Stimulated activated naive CD4-positive, alpha-beta T cell treated with Interleukin-2 at 50 U/mL for 16 hours (primary cell): ENCODE results near the gene MRTFA.

Source experiments
- DNase-seq: peaks from one replicate; lab custom pipeline; 2025; lab: John Stamatoyannopoulos, UW

The MRTFA gene

DNA sequence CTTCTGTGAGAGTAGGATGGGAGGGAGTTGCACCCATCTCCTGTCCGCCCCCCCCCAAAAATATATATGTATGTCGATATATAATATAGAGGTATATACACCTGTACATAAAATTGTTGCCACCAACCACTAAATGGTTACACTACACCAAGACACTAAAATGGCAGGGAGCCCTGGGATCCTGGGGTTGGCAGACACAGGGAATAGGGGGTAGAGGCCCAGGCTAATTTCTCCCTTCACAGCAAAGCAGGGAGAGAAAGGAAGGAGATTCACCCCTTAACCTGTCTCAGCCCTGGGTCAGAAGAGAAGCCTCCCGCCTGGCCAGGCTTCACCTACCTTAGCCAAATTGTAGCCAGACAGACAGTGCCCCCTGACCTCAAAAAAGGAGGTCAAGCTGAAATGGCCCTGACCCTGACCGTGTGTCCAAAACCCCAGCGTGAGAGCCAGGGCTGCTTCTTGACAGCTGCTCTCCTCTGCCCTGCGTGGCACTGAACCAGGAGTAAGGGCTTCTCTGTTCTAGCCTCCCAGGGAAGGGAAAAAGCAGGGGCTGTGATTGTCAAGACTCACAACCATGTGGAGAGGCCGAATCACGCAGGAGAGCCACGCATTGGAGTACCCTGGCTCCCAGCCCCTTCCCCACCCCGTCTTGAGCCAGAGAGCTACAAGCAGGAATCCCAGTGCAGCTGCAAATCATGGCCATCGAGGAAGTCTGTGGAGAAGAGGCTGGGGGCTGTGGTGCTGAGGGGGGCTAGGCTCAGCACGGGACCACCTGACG is 225.6 kb downstream of the MRTFA start:
- no peak for DNase-seq

DNA sequence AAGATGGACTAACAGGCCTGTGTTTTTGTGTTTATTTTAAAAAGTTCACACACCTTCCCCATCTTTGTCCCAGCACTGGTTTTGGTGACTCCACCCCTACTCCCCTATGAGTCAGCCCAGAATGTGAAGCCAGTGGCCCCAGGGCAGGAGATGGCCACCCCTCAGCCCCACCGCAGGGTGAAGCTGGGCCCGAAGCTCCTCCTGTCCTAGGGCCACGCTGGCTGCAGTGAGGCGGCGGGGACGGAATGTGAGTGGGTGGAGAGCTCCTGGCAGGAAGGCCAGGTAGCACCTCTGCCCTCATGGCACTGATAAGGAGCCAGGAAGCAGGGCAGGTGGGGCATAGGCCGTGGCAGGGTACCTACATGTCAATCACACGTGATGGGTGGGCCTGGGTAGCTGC is 226.2 kb downstream of the MRTFA start:
- no peak for DNase-seq

DNA sequence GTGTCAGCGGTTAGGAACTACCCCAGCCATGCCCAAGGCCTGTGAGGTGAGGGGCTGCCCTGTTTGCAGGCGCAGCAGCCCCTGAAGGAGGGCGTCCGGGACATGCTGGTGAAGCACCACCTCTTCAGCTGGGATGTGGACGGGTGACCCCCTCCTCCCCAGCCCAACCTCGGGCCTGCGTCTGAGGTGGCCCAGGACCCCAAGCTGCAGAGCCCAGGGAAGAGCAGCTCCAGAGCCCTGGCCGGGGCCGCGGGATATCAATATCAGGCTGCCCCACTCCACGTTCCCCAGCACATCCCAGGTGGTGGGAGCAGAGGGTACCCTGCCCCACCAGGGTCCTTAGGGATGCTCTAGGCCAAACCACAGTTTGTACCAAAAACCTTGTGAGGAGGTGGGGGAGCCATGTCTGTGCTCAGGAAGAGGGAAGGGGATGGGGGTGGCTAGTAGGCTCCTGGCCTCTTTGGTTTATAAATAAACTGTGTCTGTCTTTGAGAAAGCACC is 226.9 kb downstream of the MRTFA start:
- no peak for DNase-seq

DNA sequence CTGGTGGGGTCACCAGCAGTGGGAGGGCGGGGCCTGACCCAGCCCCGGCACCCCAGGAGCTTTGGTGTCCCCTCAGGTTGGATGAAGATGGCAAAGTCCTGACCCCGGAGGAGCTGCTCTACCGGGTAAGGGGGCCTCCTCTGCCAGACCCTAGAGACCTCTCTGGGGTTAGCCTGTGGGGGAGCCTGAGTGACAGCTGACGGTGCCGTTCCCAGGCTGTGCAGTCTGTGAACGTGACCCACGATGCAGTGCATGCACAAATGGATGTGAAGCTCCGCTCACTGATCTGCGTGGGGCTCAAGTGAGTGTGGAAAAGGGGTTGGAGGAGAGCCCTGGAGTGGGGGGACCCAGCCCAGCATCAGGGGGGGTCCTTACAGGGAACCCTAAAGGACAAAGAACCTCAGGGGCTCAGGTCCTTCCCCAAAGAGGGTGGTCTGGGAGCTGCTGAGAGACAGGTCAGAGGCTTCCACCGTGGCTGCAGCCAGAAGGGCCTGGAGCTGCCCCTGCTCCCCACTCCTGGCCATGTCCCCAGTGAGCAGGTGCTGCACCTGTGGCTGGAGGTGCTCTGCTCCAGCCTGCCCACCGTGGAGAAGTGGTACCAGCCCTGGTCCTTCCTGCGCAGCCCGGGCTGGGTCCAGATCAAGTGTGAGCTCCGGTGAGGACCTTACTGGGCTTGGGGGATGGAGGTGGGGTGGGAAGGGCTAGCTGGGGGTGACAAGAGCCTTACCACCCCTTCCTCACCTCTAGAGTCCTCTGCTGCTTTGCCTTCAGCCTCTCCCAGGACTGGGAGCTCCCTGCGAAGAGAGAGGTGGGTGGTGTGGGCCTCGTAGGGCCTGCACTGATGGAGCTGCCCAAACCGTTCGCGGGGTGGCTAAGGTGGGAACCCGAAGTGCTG is 227.6 kb downstream of the MRTFA start:
- DNase-seq = no peak

DNA sequence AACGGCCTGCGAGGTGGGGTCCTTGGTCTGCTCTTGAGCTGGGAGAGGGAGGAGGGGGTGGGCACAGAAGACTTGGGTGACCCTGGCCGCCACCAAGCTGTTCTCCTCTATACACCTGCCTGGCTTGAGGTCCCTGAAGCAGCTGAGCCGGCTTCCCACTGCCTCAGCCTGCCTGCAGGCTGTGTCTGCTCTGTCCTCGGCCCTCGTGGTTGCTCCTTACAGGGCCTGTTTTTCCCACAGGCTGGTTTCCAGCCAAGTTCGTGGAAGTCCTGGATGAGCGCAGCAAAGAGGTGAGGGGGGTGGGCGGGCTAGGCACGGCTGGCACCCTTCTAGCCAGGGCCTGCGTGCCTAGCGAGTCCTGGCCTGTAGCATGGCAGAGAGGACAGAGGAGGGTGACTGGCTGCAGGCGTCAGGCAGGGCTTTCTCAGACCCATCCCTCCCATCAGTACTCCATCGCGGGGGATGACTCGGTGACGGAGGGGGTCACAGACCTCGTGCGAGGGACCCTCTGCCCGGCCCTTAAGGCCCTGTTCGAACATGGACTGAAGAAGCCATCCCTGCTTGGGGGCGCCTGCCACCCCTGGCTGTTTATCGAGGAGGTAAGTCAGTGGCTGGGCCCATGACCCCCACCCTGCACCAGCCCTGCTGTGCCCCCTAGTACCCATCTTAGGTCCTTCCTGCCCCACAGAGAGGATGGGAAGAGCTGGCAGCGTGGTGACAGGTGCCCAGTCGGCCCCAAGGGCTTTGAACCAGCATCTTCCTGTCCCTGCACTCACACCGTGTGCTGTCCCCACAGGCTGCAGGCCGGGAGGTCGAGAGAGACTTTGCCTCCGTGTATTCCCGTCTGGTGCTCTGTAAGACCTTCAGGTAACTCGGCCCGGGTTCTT is 228.4 kb downstream of the MRTFA start:
- DNase-seq = no peak

DNA sequence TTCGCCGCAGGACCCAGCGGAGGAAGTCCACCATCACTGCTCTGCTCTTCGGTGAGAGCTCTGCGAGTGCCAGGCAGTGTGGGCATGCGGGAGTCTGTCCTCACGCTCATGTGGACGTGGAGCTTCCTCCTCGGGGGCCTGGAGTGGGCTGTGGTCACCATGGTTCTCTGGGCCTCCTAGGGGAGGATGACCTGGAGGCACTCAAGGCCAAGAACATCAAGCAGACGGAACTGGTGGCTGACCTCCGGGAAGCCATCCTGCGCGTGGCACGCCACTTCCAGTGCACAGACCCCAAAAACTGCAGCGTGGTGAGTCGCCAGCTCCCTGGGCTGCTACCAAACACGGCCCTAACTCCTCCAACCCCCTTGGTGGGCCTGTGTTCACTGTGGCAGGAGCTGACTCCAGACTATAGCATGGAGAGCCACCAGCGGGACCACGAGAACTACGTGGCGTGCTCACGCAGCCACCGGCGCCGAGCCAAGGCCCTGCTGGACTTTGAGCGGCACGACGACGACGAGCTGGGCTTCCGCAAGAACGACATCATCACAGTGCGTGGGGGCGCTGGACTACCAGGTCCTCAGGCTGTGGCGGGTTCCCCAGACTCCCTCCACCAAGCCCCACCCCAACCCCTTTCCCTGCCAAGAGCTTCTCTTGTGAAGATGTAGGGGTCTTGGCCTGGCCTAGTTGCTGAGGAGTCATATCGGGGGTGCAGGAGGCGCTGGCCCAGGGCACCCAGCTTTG is 229.3 kb downstream of the MRTFA start:
- DNase-seq = no peak

DNA sequence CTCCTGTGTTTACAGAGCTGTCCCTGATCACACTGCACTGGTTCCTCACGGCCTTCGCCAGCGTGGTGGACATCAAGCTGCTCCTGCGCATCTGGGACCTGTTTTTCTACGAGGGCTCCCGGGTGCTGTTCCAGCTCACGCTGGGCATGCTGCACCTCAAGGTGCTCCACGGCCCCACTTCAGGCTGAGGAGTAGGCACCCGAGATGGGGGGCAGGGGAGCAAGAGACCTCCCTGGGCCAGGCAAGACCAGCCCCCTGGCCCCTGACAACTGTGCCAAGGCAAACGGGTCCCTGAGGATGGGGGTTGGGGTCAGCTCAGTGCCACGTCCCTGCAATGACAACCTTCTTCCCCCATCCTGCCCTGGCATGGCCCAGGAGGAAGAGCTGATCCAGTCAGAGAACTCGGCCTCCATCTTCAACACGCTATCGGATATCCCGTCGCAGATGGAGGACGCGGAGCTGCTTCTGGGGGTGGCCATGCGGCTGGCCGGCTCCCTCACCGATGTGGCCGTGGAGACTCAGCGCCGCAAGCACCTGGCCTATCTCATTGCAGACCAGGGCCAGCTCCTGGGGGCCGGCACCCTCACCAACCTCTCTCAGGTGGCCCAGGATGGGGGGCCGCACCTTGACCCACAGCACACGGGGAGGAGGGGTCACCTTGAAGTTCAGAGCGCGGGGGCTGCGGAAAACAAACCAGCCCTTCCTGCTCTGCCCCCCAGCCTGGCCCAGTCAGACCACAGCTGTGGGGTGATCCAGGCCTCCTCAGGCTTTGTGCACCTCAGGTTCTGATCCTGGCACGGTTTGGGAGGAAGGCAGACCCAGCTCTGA is 230.2 kb downstream of the MRTFA start:
- no peak for DNase-seq

DNA sequence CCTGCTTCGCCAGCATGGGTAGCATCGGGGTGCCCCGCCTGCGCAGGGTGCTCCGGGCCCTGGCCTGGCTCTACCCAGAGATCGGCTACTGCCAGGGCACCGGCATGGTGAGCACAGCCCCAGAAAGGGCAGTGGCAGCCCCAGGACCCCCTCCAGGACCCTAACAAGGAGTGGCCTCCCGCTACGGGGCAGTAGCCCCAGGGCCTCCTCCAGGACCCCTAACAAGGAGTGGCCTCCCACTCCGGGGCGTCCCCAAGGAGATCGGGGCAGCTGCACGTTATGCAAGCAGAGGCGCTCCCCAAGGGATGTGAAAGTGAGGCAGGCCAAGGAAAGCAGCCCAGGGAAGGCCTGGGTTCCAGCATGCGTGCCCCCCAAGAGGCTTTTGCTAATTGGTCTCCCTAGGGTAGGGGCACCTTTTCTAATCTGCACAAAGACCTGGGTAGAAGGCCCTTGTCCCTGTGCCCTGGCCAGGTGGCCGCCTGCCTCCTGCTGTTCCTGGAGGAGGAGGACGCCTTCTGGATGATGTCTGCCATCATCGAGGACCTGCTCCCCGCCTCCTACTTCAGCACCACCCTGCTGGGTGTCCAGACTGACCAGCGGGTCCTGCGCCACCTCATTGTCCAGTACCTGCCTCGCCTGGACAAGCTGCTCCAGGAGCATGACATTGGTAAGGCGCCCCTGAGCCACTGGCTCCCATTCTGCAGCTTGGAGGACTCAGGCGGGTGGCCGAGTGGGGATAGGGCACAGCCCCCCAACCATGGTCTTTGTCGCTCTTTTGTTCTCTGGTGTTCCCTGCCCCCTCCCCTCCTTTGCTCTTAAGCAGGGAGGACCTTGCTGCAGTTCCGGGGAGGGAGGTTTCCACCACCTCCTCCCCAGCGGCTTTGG is 231.1 kb downstream of the MRTFA start:
- DNase-seq = no peak

DNA sequence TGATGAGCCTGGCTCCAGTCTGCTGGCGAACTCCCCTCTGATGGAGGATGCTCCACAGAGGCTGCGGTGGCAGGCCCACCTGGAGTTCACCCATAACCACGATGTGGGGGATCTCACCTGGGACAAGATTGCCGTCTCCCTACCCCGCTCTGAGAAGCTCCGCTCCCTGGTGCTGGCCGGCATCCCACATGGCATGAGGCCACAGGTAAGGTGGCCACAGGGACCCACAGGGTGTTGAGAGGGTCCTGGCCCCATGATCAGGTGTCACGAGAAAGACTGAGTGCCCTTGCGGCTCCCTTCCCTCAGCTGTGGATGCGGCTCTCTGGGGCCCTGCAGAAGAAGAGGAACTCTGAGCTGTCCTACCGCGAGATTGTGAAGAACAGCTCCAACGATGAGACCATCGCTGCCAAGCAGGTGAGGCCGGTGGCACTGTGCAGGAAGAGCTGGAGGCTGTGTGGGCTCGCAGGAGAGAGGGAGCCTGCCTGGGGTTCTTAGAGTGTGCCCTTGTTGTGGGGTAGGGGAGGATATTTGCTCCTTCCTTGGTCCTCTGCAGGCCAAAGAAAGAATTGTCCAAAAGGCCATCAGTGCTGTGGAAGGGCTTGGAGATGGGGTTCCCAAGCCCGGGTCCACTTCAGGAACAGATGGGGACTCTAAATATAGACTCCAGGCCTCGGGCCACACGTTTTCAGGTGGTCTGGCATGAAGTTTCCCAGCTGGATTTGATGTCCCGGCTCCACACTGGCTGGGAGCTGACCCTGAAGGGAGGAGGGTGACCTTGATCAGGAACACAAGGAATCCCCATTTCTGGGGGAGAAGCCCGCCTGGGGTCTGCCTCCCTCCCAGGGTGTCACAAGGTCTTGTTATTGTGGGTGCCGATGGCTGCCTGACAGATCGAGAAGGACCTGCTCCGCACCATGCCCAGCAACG is 232.0 kb downstream of the MRTFA start:
- DNase-seq = no peak

DNA sequence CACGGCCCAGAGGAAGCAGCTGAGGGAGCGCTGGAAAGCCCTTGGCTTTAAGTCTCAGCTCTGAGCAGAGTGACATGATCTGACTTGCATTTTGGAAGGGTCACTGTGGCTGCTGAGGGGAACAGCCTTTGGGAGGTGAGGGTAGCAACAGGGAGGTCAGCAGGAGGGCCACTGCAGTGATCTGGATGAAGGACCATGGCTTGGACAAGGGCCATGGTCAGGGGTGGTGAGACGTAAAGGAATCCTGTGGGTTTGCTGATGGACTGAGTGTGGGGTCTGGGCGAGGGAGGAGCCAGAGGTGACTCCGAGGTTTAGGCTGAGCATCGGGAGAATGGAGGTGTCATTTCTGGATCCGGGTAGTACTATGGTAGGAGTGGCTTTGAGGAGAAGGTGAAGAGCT is 232.9 kb downstream of the MRTFA start:
- no peak for DNase-seq

DNA sequence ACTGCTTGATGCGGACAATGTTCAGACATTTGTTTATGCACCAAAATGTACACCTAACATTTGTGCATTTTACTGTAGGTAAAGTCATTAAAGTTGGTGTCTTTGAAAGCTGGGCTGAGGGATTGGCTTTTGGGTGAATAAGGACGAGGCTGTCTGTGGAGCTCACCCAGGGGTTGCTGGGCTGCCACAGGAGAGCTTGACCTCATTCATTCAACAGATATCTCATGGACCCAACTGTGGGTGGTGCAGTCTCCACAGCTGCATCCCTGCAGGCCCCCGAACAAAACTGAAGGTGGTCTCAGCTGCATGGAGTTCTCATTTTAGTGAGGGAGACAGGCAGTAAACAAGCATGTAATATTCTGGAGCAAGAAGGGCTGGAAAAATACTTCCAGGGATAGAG is 233.4 kb downstream of the MRTFA start:
- no peak for DNase-seq

DNA sequence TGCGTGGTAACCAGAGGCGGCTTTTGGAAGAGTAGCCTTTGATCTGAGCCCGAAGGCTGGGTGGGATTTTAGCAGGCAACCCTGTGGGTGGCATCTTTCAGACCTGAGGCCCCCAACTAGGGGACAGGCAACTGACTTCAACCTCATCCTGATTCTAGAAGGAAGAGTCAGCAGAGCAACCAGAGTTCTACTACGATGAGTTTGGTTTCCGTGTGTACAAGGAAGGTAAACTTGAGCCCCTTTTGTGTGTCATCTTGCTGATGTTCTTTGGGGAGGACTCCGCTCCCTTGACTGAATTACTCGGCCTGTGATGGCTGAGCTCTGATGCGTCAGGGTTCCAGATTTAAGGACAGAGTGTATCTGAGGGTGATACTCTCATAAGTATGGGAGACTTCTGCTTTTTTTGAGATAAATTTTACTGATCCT is 234.5 kb downstream of the MRTFA start:
- no peak for DNase-seq

DNA sequence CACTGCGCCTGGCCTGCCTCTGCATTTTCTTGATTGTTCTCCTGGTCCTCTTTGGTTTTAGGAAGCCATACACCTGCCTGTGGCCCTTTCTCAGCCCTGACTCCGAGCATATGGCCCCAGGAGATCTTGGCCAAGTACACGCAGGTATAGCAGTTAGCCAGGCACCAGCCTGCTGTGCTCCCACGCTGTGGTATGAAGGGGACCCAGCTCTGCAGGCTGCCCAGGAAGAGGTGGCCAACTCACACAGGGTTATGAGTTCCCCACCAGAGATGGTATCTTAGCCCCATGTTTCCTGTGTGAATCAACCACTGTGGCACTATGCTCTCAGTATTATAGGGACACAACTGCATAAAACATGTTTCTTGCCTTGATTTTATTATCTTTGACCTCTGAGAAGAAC is 235.0 kb downstream of the MRTFA start:
- DNase-seq = peak; percentile 30

DNA sequence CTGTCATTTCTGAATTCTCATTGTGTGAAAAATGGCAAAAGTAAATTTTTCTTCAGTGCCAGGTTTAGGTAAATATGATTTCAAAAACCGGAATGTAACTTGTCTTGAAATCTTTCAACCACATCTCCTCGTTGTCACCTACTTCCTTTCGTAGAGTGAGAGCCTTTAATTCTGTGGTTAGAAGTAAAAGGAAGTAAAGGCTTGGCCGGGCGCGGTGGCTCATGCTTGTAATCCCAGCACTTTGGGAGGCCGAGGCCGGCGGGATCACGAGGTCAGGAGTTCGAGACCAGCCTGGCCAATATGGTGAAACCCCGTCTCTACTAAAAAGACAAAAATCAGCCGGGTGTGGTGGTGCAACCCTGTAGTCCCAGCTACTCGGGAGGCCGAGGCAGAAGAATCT is 236.4 kb downstream of the MRTFA start:
- no peak for DNase-seq

DNA sequence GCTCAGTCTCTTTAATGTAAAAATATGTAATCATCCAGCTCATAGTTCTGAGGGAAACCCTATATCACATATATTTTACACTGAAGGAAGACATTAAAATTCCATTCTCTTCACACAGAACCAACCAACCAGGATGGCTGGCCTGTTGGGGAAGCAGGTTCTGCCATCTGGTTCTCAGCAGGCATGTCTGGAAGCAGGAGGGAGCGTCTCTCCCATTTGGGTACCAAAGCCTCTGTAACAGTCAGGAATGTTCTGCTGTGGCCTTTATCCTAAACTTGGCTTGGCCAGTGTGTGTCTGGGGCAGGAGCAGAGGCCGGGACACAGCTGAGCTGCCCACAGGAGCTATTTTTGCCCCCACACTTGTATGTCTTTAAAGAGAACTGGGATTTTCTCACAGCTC is 236.9 kb downstream of the MRTFA start:
- DNase-seq = no peak

DNA sequence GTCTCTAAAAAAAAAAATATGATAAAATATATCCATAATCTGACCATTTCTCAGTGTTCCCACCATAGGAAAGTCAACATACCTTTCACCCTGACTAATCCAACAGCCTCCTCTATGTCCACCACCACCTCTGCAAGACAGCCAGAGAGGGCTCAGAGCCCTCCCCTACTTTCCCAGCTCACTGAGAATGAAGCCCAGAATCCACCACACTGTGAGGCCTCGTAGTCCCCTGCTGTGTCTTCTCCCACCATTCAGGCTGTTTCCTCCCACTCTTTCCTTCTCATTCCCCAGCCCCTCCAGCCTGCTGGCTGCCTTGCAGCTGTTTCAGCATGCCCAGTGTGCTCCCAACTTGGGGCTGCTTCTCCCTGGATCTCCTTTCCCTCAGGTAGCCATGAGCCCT is 239.1 kb downstream of the MRTFA start:
- DNase-seq = no peak

DNA sequence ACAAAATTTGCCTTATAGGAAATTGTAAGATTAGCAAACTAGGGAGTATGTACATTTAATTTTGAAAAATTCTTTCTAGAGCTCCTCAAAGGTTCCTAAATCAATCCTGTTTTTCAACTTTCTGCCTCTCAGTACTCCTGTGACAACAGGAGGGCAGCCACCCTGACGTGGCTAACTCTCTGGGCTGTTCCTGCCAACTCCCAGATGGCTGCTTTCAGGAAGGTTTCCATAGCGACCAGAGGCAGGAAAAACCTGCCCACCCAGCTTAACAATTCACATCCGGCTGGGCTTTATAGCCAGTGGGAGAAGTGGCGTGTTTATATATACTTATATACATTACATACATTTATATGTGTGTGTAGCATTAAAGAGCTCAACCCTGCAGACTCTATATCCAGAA is 239.6 kb downstream of the MRTFA start:
- no peak for DNase-seq

DNA sequence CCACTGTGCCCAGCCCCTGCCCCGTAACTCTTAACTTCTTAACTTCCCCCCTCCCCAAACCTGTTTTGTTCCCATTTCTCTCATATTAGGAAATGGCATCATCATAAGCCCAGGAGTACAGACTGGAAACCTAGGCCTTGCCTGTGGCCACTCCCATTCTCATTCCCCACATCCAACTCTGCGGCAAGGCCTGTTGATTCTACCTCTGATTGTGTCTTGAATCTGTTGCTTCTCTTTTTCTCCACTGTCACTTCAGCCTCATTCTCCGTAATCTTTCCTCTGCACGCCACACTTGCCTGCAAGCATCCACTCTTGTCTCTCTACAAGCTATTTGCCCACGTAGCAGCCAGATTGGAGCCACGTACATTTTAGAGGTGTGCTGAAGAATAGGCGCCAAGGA is 240.9 kb downstream of the MRTFA start:
- no peak for DNase-seq
